ENCODE measurements around the gene GFOD1. TPM values are rescaled to one million over a fixed set of nuclear protein-coding genes. Genes with fewer than 3 reads are reported as not detected.

The GFOD1 gene
- total RNA-seq, 1 experiment from 2014 or later, result 29.5 TPM

DNA sequence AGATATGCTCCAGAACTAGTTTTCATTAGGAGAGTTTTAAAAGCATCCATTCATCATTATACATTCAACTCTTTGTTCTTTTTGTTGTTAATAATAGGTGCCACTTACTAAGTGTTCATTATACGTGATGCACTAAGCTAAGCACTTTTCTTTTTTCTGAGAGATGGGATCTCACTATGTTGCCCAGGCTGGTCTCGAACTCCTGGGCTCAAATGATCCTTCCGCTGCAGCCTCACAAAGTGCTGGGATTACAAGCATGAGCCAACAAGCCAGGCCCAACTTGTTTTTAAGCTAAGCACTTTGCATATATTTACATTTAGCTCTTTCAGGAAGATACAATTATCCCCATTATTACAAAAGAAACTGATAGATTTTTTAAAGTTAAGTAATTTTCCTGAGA, 5.7 kb upstream of the GFOD1 start:
- H3K79me2 ChIP-seq (ENCODE audit: low read length), result no peaks in the 10 kb centered on the region
- H3K4me2 ChIP-seq (ENCODE audit: low read depth, low read length, poor library complexity, severe bottlenecking), result no peak overlapping the region
- H2AFZ ChIP-seq (ENCODE audit: low read length), result no peak overlapping the region
- H4K20me1 ChIP-seq (ENCODE audit: insufficient read depth, low read depth, low read length), result no peaks in the 10 kb centered on the region
- no peaks in the 10 kb centered on the region for H3K27me3 ChIP-seq (ENCODE audit: low read length)
- H3K9me3 ChIP-seq (ENCODE audit: low read length), result no peaks in the 10 kb centered on the region
- no peaks in the 10 kb centered on the region for H3K36me3 ChIP-seq (ENCODE audit: insufficient read depth, low read length)
- no peaks in the 10 kb centered on the region for H3K9me2 ChIP-seq (replicated peaks; ENCODE audit: insufficient read depth, low read length)
- no peak overlapping the region for H3K9ac ChIP-seq (ENCODE audit: low read length)
- H3K4me1 ChIP-seq (ENCODE audit: low read length), result peaks cover 10% of the 10 kb centered on the region
- no peak overlapping the region for H3K27ac ChIP-seq (ENCODE audit: low read length)
- no peak for DNase-seq
- no peak overlapping the region for H3K4me3 ChIP-seq (ENCODE audit: low read length)

DNA sequence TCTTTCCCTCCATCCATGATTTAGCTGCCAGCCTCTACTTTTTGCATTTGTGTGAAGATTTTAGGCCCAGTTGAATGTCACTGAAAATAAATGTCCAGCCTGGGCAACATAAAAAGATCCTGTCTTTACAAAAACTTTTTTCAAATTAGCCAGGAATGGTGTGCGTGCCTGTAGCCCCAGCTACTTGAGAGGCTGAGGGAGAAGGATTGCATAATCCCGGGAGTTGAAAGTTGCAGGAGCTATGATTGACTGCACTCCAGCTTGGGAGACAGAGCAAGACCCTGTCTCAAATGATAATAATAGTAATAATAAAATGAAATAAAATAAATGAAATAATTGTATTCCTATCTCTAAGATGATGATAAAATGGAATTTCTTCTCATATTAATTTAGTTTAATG, 5.0 kb upstream of the GFOD1 start:
- Histone ChIP-seq H3K27me3 (ENCODE audit: low read length) (no peaks in the 10 kb centered on the region), H3K9ac (ENCODE audit: low read length) (no peak overlapping the region), H4K20me1 (ENCODE audit: insufficient read depth, low read depth, low read length) (no peaks in the 10 kb centered on the region), H3K79me2 (ENCODE audit: low read length) (no peaks in the 10 kb centered on the region), H3K27ac (ENCODE audit: low read length) (no peak overlapping the region), H3K4me2 (ENCODE audit: low read depth, low read length, poor library complexity, severe bottlenecking) (no peak overlapping the region), H3K9me2 (replicated peaks; ENCODE audit: insufficient read depth, low read length) (no peaks in the 10 kb centered on the region), H3K4me1 (ENCODE audit: low read length) (peaks cover 15% of the 10 kb centered on the region), H3K4me3 (ENCODE audit: low read length) (no peak overlapping the region), H3K9me3 (ENCODE audit: low read length) (no peaks in the 10 kb centered on the region), H2AFZ (ENCODE audit: low read length) (no peak overlapping the region), H3K36me3 (ENCODE audit: insufficient read depth, low read length) (no peaks in the 10 kb centered on the region)
- no peak for DNase-seq

DNA sequence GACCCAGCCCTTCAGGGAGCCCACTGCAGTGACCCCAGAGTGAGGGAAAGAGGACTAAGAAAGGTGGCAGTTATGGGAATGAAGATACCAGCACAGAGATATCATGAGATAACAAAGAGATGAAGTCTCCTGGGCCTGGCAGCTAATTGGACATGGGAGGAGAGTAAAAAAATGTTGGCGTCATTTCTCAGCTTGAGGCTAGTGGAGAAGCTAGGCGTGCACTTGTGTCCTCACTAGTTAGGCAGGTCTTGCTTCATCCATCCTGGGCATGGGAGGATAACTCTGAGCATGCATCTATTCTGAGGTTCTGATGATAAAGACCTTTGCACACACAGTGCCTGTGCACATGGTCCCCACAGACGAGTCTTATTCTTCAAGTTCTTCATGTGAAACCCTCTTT, 4.1 kb upstream of the GFOD1 start:
- no peaks in the 10 kb centered on the region for H3K9me3 ChIP-seq (ENCODE audit: low read length)
- H3K79me2 ChIP-seq (ENCODE audit: low read length), result peaks cover 3% of the 10 kb centered on the region
- DNase-seq, result no peak
- no peak overlapping the region for H3K4me2 ChIP-seq (ENCODE audit: low read depth, low read length, poor library complexity, severe bottlenecking)
- no peaks in the 10 kb centered on the region for H3K9me2 ChIP-seq (replicated peaks; ENCODE audit: insufficient read depth, low read length)
- no peaks in the 10 kb centered on the region for H3K27me3 ChIP-seq (ENCODE audit: low read length)
- H3K4me3 ChIP-seq (ENCODE audit: low read length), result no peak overlapping the region
- peaks cover 15% of the 10 kb centered on the region for H3K4me1 ChIP-seq (ENCODE audit: low read length)
- H3K9ac ChIP-seq (ENCODE audit: low read length), result no peak overlapping the region
- H3K27ac ChIP-seq (ENCODE audit: low read length), result no peak overlapping the region
- no peaks in the 10 kb centered on the region for H4K20me1 ChIP-seq (ENCODE audit: insufficient read depth, low read depth, low read length)
- no peak overlapping the region for H2AFZ ChIP-seq (ENCODE audit: low read length)
- H3K36me3 ChIP-seq (ENCODE audit: insufficient read depth, low read length), result no peaks in the 10 kb centered on the region

DNA sequence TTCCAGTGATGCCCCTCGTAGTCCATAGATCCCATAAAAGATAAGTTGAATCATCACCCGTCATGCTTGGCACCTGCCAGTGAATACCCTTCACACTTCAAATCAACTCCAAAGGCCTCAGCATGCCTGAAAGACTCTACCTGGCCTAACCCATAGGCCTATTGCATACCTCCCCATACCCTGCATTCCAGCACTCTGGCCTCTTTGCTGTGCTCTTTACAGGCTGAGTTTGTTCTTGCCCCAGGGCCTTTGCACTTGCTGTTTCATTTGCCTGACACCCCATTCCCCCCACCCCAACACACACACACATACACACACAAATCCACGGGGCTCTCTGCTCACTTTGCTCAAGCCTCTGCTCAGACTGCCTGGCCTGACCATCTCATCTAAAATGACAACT, 3.0 kb upstream of the GFOD1 start:
- Histone ChIP-seq H3K9me2 (replicated peaks; ENCODE audit: insufficient read depth, low read length) (no peaks in the 10 kb centered on the region), H3K4me3 (ENCODE audit: low read length) (no peak overlapping the region), H3K36me3 (ENCODE audit: insufficient read depth, low read length) (no peaks in the 10 kb centered on the region), H4K20me1 (ENCODE audit: insufficient read depth, low read depth, low read length) (peaks cover 3% of the 10 kb centered on the region; the same call in 1 of the 2 replicates), H2AFZ (ENCODE audit: low read length) (no peak overlapping the region), H3K27ac (ENCODE audit: low read length) (no peak overlapping the region), H3K4me1 (ENCODE audit: low read length) (peaks cover 14% of the 10 kb centered on the region), H3K9ac (ENCODE audit: low read length) (no peak overlapping the region), H3K9me3 (ENCODE audit: low read length) (no peaks in the 10 kb centered on the region), H3K27me3 (ENCODE audit: low read length) (no peaks in the 10 kb centered on the region), H3K79me2 (ENCODE audit: low read length) (peaks cover 13% of the 10 kb centered on the region), H3K4me2 (ENCODE audit: low read depth, low read length, poor library complexity, severe bottlenecking) (no peak overlapping the region)
- DNase-seq, result no peak

DNA sequence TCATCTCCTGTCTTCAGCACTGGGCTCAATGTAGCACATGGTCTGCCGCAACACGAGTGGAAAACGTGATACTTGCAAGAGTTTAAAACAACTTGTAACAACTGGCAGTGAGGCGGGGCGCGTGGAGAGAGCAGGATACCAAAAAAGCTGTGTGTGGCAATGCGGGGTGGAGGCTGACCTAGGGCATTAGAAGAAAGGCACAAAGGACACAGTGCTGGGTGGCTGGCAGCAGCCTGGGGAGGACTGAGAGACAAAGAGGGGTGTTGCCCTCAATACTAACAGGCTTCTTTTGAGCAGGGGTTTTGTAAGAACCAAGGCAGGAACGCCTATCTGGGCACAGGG, 1.5 kb upstream of the GFOD1 start:
- Histone ChIP-seq H3K9me3 (ENCODE audit: low read length) (no peaks in the 10 kb centered on the region), H3K36me3 (ENCODE audit: insufficient read depth, low read length) (peaks cover 3% of the 10 kb centered on the region; the same call in 1 of the 2 replicates), H4K20me1 (ENCODE audit: insufficient read depth, low read depth, low read length) (peaks cover 14% of the 10 kb centered on the region; the same call in 1 of the 2 replicates), H3K4me3 (ENCODE audit: low read length) (no peak overlapping the region), H3K27ac (ENCODE audit: low read length) (no peak overlapping the region), H3K27me3 (ENCODE audit: low read length) (no peaks in the 10 kb centered on the region), H3K9me2 (replicated peaks; ENCODE audit: insufficient read depth, low read length) (no peaks in the 10 kb centered on the region), H3K79me2 (ENCODE audit: low read length) (peaks cover 29% of the 10 kb centered on the region), H3K9ac (ENCODE audit: low read length) (no peak overlapping the region), H3K4me2 (ENCODE audit: low read depth, low read length, poor library complexity, severe bottlenecking) (no peak overlapping the region), H3K4me1 (ENCODE audit: low read length) (peaks cover 26% of the 10 kb centered on the region), H2AFZ (ENCODE audit: low read length) (no peak overlapping the region)
- no peak for DNase-seq

DNA sequence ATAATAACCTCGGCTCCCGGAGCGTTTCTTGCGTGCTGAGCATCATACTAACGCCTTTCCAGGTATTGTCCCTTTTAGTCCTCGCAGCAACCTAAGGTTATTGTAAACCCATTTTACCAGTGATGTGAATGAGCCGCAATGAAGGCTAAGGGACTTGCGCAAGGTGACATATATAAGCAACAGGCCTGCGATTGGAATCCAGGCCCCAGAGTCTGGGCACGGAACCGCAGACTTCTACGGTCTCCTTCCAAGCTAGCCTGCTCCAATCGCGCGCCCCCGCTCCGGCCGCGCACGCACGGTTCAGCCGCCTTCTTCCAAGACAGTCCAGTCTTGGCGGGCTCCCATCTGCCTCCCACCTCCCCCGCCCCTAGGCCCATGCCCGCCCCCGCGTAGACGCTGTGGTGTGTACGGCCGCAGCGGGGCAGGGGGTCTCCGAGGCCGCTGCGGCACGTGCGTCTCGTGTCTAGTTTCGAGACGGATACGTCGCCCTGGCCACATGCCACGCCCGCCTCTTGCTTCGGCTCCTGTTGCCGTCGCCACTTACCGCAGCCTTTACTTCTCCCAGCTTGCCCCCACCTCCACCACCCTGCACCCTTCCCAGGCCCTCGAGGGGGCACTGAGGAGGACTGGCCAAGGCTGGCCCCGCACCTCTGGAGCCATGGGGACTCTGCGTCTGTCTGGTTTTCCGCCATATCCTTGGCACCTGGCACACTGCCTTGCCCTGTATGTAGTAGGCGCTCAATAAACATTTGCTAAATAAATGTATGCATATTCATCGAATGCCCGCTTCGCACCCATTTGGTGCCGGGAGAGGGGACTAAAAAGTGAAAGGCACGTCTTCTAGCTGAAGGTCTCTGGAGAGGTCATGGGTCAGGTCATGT, 855 bp upstream of the GFOD1 start:
- H3K79me2 ChIP-seq (ENCODE audit: low read length), result peaks cover 35% of the 10 kb centered on the region
- peaks cover 5% of the 10 kb centered on the region; the same call in 1 of the 2 replicates for H3K36me3 ChIP-seq (ENCODE audit: insufficient read depth, low read length)
- DNase-seq, result no peak
- H3K4me1 ChIP-seq (ENCODE audit: low read length), result peaks cover 32% of the 10 kb centered on the region
- H3K4me2 ChIP-seq (ENCODE audit: low read depth, low read length, poor library complexity, severe bottlenecking), result peak overlapping the region; percentile 80
- no peak overlapping the region for H3K27ac ChIP-seq (ENCODE audit: low read length)
- H4K20me1 ChIP-seq (ENCODE audit: insufficient read depth, low read depth, low read length), result peaks cover 20% of the 10 kb centered on the region
- peak overlapping the region; percentile 64 for H3K9ac ChIP-seq (ENCODE audit: low read length)
- no peaks in the 10 kb centered on the region for H3K9me3 ChIP-seq (ENCODE audit: low read length)
- H3K4me3 ChIP-seq (ENCODE audit: low read length), result peak overlapping the region; percentile 71
- H3K9me2 ChIP-seq (replicated peaks; ENCODE audit: insufficient read depth, low read length), result no peaks in the 10 kb centered on the region
- peak overlapping the region; percentile 85; the same call in 1 of the 2 replicates for H2AFZ ChIP-seq (ENCODE audit: low read length)
- no peaks in the 10 kb centered on the region for H3K27me3 ChIP-seq (ENCODE audit: low read length)

DNA sequence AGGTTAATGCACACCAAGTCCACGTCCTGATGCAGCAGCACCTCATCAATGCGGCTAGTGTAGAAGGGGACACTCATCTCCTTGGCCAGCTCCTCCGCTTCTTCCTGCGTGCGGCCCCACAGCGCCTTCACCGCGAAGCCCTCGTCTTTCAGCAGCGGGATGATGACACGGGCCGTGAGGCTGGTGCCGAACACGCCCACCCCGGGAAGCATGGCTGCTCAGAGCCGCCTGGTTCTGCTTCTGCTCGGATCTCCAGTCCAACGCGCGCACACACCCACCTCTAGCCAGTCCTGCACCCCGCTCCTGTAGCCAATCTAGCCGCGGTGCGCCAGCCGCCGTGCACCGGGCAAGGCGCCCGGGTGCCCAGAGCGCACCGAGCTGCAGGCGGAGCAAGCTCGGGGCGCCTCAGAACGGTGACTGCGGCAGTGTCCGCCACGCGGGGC, 700 bp downstream of the GFOD1 start:
- peak overlapping the region; percentile 66; the same call in 1 of the 2 replicates for H2AFZ ChIP-seq (ENCODE audit: low read length)

DNA sequence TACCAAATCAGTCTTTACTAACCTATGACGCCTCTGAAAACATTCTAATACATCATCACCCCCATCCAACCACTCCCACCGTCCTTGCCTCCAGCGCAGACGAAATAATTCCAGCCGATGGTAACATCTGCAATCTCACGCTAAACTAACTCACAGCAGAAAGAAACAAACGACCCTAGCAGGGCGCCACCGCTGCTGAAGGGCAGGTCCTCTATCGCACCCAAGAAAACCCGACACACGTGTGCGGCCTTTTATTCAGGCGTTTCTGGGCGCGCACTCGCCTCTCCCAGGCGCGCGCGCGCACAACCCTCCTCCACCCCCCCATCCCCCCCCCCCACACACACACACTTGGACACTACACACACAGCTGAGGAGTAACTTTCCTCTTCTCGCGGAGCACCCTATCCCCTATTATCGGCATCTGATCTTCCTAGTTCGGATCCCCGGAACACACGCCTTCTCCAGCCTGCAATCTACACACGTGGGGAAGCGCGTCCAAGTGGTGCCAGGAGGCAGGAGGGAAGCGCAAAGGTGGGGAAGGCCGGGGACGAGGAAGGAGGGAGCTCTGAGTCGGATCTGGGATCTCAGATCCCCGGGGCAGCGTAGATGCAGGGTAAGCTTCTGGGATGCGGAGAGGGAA, 1.4 kb downstream of the GFOD1 start:
- H2AFZ ChIP-seq (ENCODE audit: low read length), result no peak overlapping the region
- H3K9ac ChIP-seq (ENCODE audit: low read length), result peak overlapping the region; percentile 93
- peaks cover 13% of the 10 kb centered on the region for H3K36me3 ChIP-seq (ENCODE audit: insufficient read depth, low read length)
- peak overlapping the region; percentile 78 for H3K4me3 ChIP-seq (ENCODE audit: low read length)
- H4K20me1 ChIP-seq (ENCODE audit: insufficient read depth, low read depth, low read length), result peaks cover 22% of the 10 kb centered on the region
- H3K27me3 ChIP-seq (ENCODE audit: low read length), result no peaks in the 10 kb centered on the region
- H3K4me2 ChIP-seq (ENCODE audit: low read depth, low read length, poor library complexity, severe bottlenecking), result peak overlapping the region; percentile 81
- peak; percentile 87 for DNase-seq
- peaks cover 50% of the 10 kb centered on the region for H3K79me2 ChIP-seq (ENCODE audit: low read length)
- H3K4me1 ChIP-seq (ENCODE audit: low read length), result peaks cover 36% of the 10 kb centered on the region
- no peaks in the 10 kb centered on the region for H3K9me2 ChIP-seq (replicated peaks; ENCODE audit: insufficient read depth, low read length)
- no peaks in the 10 kb centered on the region for H3K9me3 ChIP-seq (ENCODE audit: low read length)
- H3K27ac ChIP-seq (ENCODE audit: low read length), result peak overlapping the region; percentile 73

More for the DNA sequence above, 700 bp downstream of the GFOD1 start:
- Histone ChIP-seq H3K4me2 (ENCODE audit: low read depth, low read length, poor library complexity, severe bottlenecking) (peak overlapping the region; percentile 81), H3K4me3 (ENCODE audit: low read length) (peak overlapping the region; percentile 78), H4K20me1 (ENCODE audit: insufficient read depth, low read depth, low read length) (peaks cover 22% of the 10 kb centered on the region), H3K9me2 (replicated peaks; ENCODE audit: insufficient read depth, low read length) (no peaks in the 10 kb centered on the region), H3K27me3 (ENCODE audit: low read length) (no peaks in the 10 kb centered on the region), H3K4me1 (ENCODE audit: low read length) (peaks cover 36% of the 10 kb centered on the region), H3K9ac (ENCODE audit: low read length) (peak overlapping the region; percentile 93), H3K79me2 (ENCODE audit: low read length) (peaks cover 44% of the 10 kb centered on the region), H3K27ac (ENCODE audit: low read length) (peak overlapping the region; percentile 73), H3K36me3 (ENCODE audit: insufficient read depth, low read length) (peaks cover 6% of the 10 kb centered on the region), H3K9me3 (ENCODE audit: low read length) (no peaks in the 10 kb centered on the region)
- DNase-seq, result peak; percentile 91

Data from Karpas-422 (cell line).